Left lung (tissue), 10 donors: ENCODE measurements around the gene RPN2. TPM values are rescaled to one million over a fixed set of nuclear protein-coding genes. Genes with fewer than 3 reads are reported as not detected.

Source experiments
- ATAC-seq: fragments of 200-7000 bp; cut with Tn5 transposase; one replicate; pipeline ENCODE4 v1.9.1; 2020; ENCODE audit warnings: moderate library complexity
- DNase-seq, 4 donors: peaks; one replicate each; pipeline ENCODE4 v3.0.0-alpha.2; 2013 to 2020
- H3K27ac ChIP-seq, 2 donors: fragments of 200-600 bp; sonication (generic) in 1 of 2; one replicate each; pipeline versions ENCODE4 v1.5.0 to v1.8.0; 2020 to 2021
- H3K27me3 ChIP-seq, 2 donors: fragments of 200-600 bp; sonication (generic) in 1 of 2; one replicate each; pipeline versions ENCODE4 v1.5.0 to v1.8.0; 2020 to 2021
- H3K36me3 ChIP-seq, 2 donors: fragments of 200-600 bp; sonication (generic) in 1 of 2; one replicate each; pipeline versions ENCODE4 v1.5.0 to v1.8.0; 2020 to 2021
- H3K4me1 ChIP-seq, 2 donors: fragments of 200-600 bp; one replicate each; pipeline ENCODE4 v1.8.0; 2021
- H3K4me3 ChIP-seq, 2 donors: fragments of 200-600 bp; sonication (generic) in 1 of 2; one replicate each; pipeline versions ENCODE4 v1.5.0 to v1.8.0; 2020 to 2021; ENCODE audit warnings: mild to moderate bottlenecking in 1 of 2
- H3K9me3 ChIP-seq, 2 donors: fragments of 200-600 bp; sonication (generic) in 1 of 2; one replicate each; pipeline versions ENCODE4 v1.5.0 to v1.8.0; 2020 to 2021
- CTCF ChIP-seq, 2 donors: fragments of 200-600 bp; sonication (generic) in 1 of 2; IDR thresholded peaks; one replicate each; pipeline versions ENCODE4 v1.5.0 to v1.8.0; 2021; ENCODE audit warnings: antibody characterized with exemption in 2 of 2
- intact Hi-C, 2 donors: fragments of 100-400 bp; cut with DNase I; formaldehyde crosslinking; loops; one replicate each; pipeline versions ENCODE4 v1.11.2 to v1.14.2; 2022
- polyA plus RNA-seq, 6 donors: library from polyadenylated mRNA; unstranded; fragments of 120-200 nt; gene quantifications; one replicate each; pipeline ENCODE4 v1.2.1, GENCODE V29; 2013; ENCODE audit not compliant: insufficient read length in 6 of 6
- total RNA-seq, 2 donors: library from RNA; stranded (reverse); fragmentation: NEBNext Ultra II Directional; extraction: Animal tissue kit (Norgen Biotek cat#: 25700); gene quantifications; one replicate each; pipeline ENCODE4 v1.2.1, GENCODE V29; 2021
- donor health status: DM: no; HTN: yes; CAD: no.
- donor health status: DM: no; HTN: no; CAD: no.

The RPN2 gene
- total and polyA plus RNA-seq, 8 donors: 202 to 269 (median 229) TPM

GRCh38 chr20:37154684-37155298, 24.3 kb upstream of the RPN2 start:
- Histone ChIP-seq H3K27ac (no peak overlapping the region), H3K9me3 (no peaks in the 10 kb centered on the region), H3K4me3 (no peak overlapping the region), H3K4me1 (no peaks in the 10 kb centered on the region), H3K27me3 (no peaks in the 10 kb centered on the region), H3K36me3 (no peaks in the 10 kb centered on the region)
- peak; percentile 64 for ATAC-seq
- no peak for TF ChIP-seq CTCF (IDR thresholded peaks at IDR 0.05)
- no peak for DNase-seq
- intact Hi-C loops: no loop called here

GRCh38 chr20:37155987-37156386, 23.1 kb upstream of the RPN2 start:
- Histone ChIP-seq H3K27me3 (no peaks in the 10 kb centered on the region), H3K27ac (no peak overlapping the region), H3K9me3 (no peaks in the 10 kb centered on the region), H3K36me3 (no peaks in the 10 kb centered on the region), H3K4me1 (no peaks in the 10 kb centered on the region), H3K4me3 (no peak overlapping the region)
- ATAC-seq (no peak), DNase-seq (no peak)
- TF ChIP-seq CTCF (IDR thresholded peaks at IDR 0.05): no peak
- intact Hi-C loops: no loop called here

- H3K27ac ChIP-seq: no peak overlapping the region
- H3K36me3 ChIP-seq: no peaks in the 10 kb centered on the region
- no peak for ATAC-seq
- no peaks in the 10 kb centered on the region for H3K27me3 ChIP-seq
- no peak overlapping the region for H3K4me3 ChIP-seq
- H3K4me1 ChIP-seq: no peaks in the 10 kb centered on the region
- intact Hi-C loops: no loop called here
- DNase-seq: no peak
- TF ChIP-seq CTCF (IDR thresholded peaks at IDR 0.05): no peak
- no peaks in the 10 kb centered on the region for H3K9me3 ChIP-seq
Measured at GRCh38 chr20:37158248-37158647, 20.9 kb upstream of the RPN2 start.

GRCh38 chr20:37160683-37161082, 18.4 kb upstream of the RPN2 start:
- Histone ChIP-seq H3K4me3 (no peak overlapping the region), H3K27me3 (no peaks in the 10 kb centered on the region), H3K9me3 (no peaks in the 10 kb centered on the region), H3K27ac (no peak overlapping the region), H3K4me1 (no peaks in the 10 kb centered on the region), H3K36me3 (no peaks in the 10 kb centered on the region)
- no peak for TF ChIP-seq CTCF (IDR thresholded peaks at IDR 0.05)
- intact Hi-C loops: no loop called here
- ATAC-seq (no peak), DNase-seq (no peak)

- no peak for TF ChIP-seq CTCF (IDR thresholded peaks at IDR 0.05)
- Histone ChIP-seq H3K4me1 (no peaks in the 10 kb centered on the region), H3K4me3 (no peak overlapping the region), H3K27ac (no peak overlapping the region), H3K9me3 (no peaks in the 10 kb centered on the region), H3K27me3 (no peaks in the 10 kb centered on the region), H3K36me3 (peaks cover 0 to 4% of the 10 kb centered on the region in 2 donors)
- ATAC-seq (no peak), DNase-seq (no peak)
- intact Hi-C loops: no loop called here
Measured at GRCh38 chr20:37161830-37162549, 17.1 kb upstream of the RPN2 start.
